ENCODE measurements around the gene TMEM150C. TPM values are rescaled to one million over a fixed set of nuclear protein-coding genes. Genes with fewer than 3 reads are reported as not detected.

Gene TMEM150C
- total and polyA plus RNA-seq, 2 of the 8 experiments (the other 6 are each of a cell fraction or from before 2014, with no cell fraction given), result 1.5 to 1.7 TPM

- H3K9me3 ChIP-seq (ENCODE audit: insufficient read depth in 2 of 2, low read depth in 1 of 2, low read length in 1 of 2), result no peaks in the 10 kb centered on the region
- H3K4me1 ChIP-seq (replicated peaks in 1 of 4; ENCODE audit: control insufficient read depth in 3 of 4, insufficient read depth in 4 of 4, low read length in 3 of 4), result peaks cover 0 to 7% (median 0%) of the 10 kb centered on the region in 4 experiments; a peak in 2 of 7 replicates
- H2AK5ac ChIP-seq (ENCODE audit: low read depth, low read length), result no peak overlapping the region; the same call in 1 of the 2 replicates
- no peak overlapping the region for H3K4ac ChIP-seq (replicated peaks; ENCODE audit: insufficient read length, low read depth, low read length)
- DNase-seq (ENCODE audit: low read depth in 1 of 2, low spot score in 2 of 2) (no peak), FAIRE-seq (no peak)
- peaks cover 17 to 36% of the 10 kb centered on the region in 2 experiments for H4K20me1 ChIP-seq (replicated peaks in 1 of 2; ENCODE audit: control insufficient read depth in 1 of 2, insufficient read depth in 2 of 2, low read length in 2 of 2)
- no peak overlapping the region for H4K8ac ChIP-seq (ENCODE audit: extremely low read depth, insufficient read depth, low read length)
- H3K4me3 ChIP-seq (ENCODE audit: extremely low read depth in 1 of 4, insufficient read depth in 2 of 4, low read depth in 3 of 4, low read length in 4 of 4), result no peak overlapping the region
- no peak overlapping the region for H2BK120ac ChIP-seq (replicated peaks; ENCODE audit: low read depth, low read length)
- TF ChIP-seq MAFK (IDR thresholded peaks at IDR 0.05; ENCODE audit: low read depth, low read length), result no peak
- no peak for TF ChIP-seq GABPA (IDR thresholded peaks at IDR 0.05; ENCODE audit: borderline replicate concordance, insufficient read depth, low read length)
- no peak for TF ChIP-seq KDM5A (IDR thresholded peaks at IDR 0.05; ENCODE audit: low read length)
- TF ChIP-seq ZNF274 (IDR thresholded peaks at IDR 0.05; ENCODE audit: borderline replicate concordance, extremely low read depth, low read length), result no peak
- H3K14ac ChIP-seq (ENCODE audit: insufficient read length), result no peak overlapping the region
- H2BK12ac ChIP-seq (ENCODE audit: low read depth, low read length), result no peak overlapping the region
- peaks cover 3% of the 10 kb centered on the region; the same call in 1 of the 2 replicates for H3K79me1 ChIP-seq (ENCODE audit: low read depth, low read length)
- H2AFZ ChIP-seq (ENCODE audit: low read length), result no peak overlapping the region
- H4K91ac ChIP-seq (replicated peaks; ENCODE audit: insufficient read length, low read length), result no peak overlapping the region
- H2BK15ac ChIP-seq (ENCODE audit: low read length), result no peak overlapping the region
- no peak overlapping the region for H3K23ac ChIP-seq (ENCODE audit: insufficient read length)
- POLR2A ChIA-PET (ENCODE audit: partially characterized antibody), result interaction anchor here (0.6 to 2.1 kb wide), 5 partner anchors 11 to 346 kb away, joined by 3 to 11 read pairs (median 3); no protein-coding TSS in a partner anchor
- H3K79me2 ChIP-seq (ENCODE audit: control insufficient read depth in 1 of 2, insufficient read depth in 2 of 2, low read length in 2 of 2), result peaks cover 85 to 95% of the 10 kb centered on the region in 2 experiments
- no peaks in the 10 kb centered on the region; the same call in 1 of the 2 replicates for H3K23me2 ChIP-seq (ENCODE audit: low read depth, low read length)
- H4K5ac ChIP-seq (ENCODE audit: insufficient read length, low read depth, low read length), result no peak overlapping the region
- H3K27ac ChIP-seq (ENCODE audit: low read depth, low read length), result no peak overlapping the region
- no peak overlapping the region for H3K56ac ChIP-seq (replicated peaks; ENCODE audit: insufficient read length, low read depth, low read length)
- no peak overlapping the region for H2BK5ac ChIP-seq (ENCODE audit: low read depth, low read length)
- no peak overlapping the region for H2BK20ac ChIP-seq (ENCODE audit: low read length)
- H3K18ac ChIP-seq (ENCODE audit: extremely low read depth, low read length), result no peak overlapping the region
- H3K27me3 ChIP-seq (replicated peaks in 1 of 4; ENCODE audit: control insufficient read depth in 3 of 4, extremely low read depth in 1 of 4, insufficient read depth in 3 of 4, low read length in 3 of 4), result no peaks in the 10 kb centered on the region
- no peak overlapping the region for H3K4me2 ChIP-seq (ENCODE audit: insufficient read depth in 1 of 2, low read depth in 2 of 2, low read length in 2 of 2)
- 97% methylated on average over 7 of the region's 7 CpGs; no CpG with 5 or more reads in 1 of the 2 experiments for WGBS, 2 experiments (ENCODE audit: extremely low coverage in 1 of 2, insufficient coverage in 1 of 2, insufficient read length in 1 of 2, insufficient replicate concordance in 2 of 2, low coverage in 1 of 2, low lambda C conversion rate in 2 of 2, missing lambda C conversion rate in 1 of 2)
- peaks cover 0 to 14% (median 3%) of the 10 kb centered on the region in 4 experiments; a peak in 2 of 8 replicates for H3K36me3 ChIP-seq (ENCODE audit: control insufficient read depth in 2 of 4, insufficient read depth in 4 of 4, low read length in 3 of 4)
- H3K9ac ChIP-seq (replicated peaks in 1 of 4; ENCODE audit: extremely low read depth in 1 of 4, low read depth in 3 of 4, low read length in 3 of 4), result no peak overlapping the region
- CTCF ChIA-PET (ENCODE audit: partially characterized antibody), result interaction anchor here (0.6 to 1.8 kb wide), 6 partner anchors 10 to 195 kb away, joined by 3 to 5 read pairs (median 3); no protein-coding TSS in a partner anchor
Measured at GRCh38 chr4:82434949-82435348, 126.8 kb downstream of the TMEM150C start.

All from H1 (cell line).